GM18870 (cell line): Measurements from ENCODE around the gene ZNF282.
"Not testable (repeated sequence)": the region's sequence is repeated elsewhere in the genome, so short reads cannot be mapped to it uniquely, and the experiment has no call there.

Source experiments
- ATAC-seq: cut with Tn5 transposase; IDR thresholded peaks from one replicate; pipeline ENCODE4 v1.9.1; 2021; ENCODE audit warnings: moderate library complexity; ENCODE audit not compliant: unreplicated experiment

ZNF282 gene

DNA sequence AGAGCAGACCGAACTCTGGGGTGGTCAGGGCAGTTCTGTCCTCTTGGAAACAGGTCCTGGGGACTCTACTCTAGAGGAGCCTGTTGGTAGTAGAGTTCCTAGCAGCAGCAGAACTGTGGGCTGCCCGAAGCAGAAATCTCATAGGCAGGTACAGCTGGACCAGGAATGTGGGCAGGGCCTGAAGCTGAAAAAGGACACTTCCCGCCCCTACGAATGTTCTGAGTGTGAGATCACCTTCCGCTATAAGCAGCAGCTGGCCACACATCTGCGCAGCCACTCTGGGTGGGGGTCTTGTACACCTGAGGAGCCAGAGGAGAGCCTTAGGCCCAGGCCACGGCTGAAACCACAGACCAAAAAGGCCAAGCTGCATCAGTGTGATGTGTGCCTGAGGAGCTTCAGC lies 58.3 kb downstream of the ZNF282 start:
- ATAC-seq = no peak

DNA sequence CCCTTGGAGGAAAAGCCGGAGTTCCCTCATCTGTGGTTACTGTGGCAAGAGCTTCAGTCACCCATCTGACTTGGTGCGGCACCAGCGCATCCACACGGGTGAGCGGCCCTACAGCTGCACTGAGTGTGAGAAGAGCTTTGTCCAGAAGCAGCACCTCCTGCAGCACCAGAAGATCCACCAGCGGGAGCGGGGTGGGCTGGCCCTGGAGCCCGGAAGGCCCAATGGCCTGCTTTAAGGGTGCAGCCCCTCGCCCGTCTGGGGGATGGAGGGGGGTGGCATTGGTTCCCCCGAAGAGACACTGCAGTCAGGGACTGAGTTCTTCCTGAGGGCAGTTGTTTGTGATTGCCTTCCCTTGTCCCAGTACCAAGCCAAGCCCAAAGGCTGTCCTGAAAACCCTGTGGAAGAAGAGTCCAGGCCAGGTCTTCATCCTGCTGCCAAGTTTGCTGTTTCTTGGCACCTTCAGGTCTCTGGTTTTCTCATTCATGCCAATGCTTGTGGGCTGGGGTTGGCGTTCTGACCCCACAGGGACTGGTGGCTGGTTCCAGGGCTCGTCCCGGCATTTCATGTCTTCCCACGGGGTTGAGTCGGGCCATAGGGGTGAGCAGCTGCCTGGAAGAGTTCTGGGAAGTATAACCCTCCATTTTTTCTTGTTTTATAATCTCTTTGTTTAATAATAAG lies 59.0 kb downstream of the ZNF282 start:
- no peak for ATAC-seq

DNA sequence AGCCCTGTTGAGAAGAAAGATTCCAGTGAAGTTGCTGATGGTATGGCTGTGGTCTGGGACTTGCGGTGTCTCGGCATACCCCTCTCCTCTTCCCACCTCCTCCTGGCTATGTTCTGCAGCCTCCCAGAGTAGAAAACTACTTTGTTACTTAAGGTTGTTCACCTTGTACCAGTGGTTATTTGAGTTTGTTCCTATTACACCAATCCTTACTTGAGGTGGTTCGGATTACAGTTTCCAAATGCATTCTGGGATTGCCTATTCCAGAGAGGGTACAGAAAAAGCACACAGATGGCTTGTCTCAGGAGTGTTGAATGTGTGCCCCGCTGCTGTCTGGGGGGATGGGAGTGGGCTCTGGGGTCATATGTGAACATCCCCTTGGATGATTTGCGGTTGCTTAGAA lies 59.8 kb downstream of the ZNF282 start:
- no peak for ATAC-seq

DNA sequence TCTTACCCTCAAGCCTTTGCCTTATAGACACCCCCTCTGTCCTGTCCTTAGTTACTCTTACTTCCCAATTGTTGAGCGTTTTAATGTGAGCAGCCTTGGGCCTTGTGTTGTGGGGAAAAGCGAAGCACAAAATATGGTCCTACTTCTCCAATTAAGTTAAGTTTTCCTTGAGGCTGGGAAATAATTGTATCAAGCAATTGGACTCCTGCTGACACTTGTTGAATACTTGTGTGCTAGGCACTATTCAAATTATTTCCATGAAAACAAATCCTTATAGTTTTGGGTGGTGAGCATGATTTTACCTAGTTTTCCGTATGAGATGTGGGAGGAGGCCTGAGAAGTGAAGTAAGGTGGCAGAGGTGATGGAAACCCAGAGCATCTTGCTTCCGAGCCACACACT lies 61.2 kb downstream of the ZNF282 start:
- ATAC-seq = no peak

DNA sequence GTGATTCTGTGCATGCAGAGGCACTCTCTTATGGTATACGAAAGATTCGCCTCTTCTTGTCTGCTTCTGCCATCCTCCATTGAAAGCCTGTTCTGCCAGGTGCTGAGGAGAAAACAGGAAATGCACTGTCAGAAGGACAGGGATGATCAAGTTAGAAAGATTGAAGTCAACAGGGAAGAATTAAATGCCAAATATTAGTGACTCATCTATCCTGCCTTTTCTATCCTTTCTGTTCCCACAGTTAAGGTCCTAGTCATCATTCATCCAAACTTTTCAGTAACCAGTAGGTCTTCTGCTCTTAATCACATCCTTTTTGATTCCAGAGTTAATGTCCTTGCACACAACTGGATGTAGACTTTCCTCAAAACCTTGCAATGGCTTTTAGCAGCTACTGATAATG lies 61.8 kb downstream of the ZNF282 start:
- no peak for ATAC-seq

DNA sequence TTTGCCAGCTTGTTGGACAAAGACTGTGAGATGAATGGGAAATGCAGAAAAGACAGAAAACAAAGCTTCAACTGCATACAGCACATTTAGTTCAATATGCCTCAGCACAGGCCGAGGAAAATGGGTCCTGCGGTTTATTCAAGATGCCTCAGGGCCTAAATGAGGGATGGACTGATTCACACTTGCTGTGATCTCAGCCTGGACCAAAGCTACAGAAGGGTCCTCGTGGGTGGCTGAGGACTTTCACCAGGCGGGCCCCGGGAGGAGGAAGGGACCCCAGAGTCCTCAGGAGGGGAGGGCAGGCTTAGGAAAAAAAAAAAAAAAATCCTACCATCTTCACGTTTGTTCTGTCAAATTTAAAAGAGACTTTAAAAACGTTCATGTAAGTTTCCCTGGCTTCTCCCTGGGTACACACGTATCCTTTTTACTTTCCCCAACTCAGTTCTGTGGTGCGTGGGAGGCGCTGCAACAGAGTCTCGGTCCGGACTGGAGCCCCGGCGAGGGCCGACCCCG lies 66.0 kb downstream of the ZNF282 start:
- ATAC-seq = peak; percentile 46

DNA sequence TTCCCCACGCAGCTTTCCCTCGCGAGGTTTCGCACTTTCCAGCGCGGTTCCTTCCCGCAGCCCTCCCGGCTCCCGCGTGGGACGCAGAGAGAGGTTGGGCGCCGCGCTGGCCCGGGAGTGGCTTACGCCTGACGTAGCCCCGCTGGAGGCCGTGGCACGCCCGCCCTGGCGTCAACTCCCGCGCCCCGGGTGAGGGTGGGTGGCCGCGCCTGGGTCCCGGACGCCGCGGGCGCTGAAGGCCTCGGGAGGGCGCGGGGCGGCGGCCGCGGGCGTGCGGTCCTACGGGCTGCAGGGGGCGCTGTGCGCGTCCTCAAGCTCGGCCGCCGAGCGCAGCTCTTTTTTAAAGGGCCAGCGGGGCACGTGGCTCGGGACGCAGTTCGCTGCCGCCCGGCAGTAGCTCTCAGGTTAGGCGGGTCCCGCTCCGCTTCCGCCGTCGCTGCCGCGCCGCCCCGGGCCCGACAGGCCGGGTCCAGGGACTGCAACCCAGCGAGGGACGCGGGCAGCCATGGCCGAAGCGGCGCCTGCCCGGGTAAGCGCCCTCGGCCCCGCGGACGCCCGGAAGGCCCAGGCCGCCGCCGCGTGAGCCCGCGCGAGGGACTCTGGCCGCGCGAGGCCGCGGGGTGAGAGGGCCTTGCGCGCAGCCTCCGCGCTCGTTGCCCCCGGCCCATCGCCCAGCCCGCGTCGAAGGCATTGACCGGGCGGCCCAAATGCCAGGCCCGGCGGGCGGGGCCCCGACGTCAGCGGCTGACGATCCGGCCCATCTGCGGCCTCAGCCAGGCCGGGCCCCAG lies 66.7 kb downstream of the ZNF282 start, which contains the start of gene ZNF783:
TSS of gene ZNF783 (plus strand) at position 368 of the 789 bp plus-strand sequence. CDS start at position 506, 138 bp downstream.
- peak; percentile 63 for ATAC-seq

DNA sequence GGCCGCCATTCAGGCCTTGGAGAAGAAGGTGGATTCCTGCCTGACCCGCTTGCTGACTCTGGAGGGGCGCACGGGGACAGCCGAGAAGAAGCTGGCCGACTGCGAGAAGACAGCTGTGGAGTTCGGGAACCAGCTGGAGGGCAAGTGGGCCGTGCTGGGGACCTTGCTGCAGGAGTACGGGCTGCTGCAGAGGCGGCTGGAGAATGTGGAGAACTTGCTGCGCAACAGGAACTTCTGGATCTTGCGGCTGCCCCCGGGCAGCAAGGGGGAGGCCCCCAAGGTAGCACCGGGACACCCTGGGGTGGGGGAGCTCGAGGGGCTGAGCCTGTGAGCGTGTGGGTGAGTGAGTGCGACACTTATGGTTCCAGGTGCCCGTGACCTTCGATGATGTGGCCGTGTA lies 71.1 kb downstream of the ZNF282 start:
- ATAC-seq = no peak

DNA sequence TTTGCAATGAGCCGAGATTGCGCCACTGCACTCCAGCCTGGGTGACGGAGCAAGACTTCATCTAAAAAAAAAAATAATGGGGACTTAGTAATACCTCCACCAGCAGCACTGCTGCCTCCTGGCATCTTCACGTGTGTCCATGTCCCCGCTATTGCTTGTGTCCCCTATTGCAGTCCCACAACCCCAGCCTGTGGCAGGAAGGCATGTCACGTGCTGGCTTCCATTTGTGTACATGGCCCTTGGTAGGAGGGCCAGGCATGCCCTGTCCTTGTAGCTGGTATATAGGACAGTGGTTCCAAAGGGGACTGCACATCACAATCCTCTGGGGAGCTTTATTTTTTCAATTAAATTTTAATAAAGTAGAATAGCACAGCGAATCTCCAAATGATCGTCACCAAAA lies 72.4 kb downstream of the ZNF282 start:
- no peak for ATAC-seq

DNA sequence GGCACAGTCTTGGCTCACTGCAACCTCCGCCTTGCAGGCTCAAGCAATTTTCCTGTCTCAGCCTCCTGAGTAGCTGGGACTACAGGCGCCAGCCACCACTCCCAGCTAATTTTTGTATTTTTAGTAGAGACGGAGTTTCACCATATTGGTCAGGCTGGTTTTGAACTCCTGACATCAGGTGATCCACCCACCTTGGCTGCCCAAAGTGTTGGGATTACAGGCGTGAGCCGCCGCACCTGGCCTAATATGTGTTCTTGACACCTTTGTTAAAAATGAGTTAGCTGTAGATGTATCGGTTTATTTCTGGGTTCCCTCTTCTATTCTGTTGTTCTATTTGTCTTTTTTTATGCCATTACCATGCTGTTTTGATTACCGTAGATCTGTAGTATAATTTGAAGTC lies 79.1 kb downstream of the ZNF282 start:
- ATAC-seq = not testable (repeated sequence)
